ENCODE measurements around the gene CCT5.
"Not testable (repeated sequence)": the region's sequence is repeated elsewhere in the genome, so short reads cannot be mapped to it uniquely, and the experiment has no call there.

CCT5 gene

GRCh38 chr5:10301266-10301665 lies 51.2 kb downstream of the CCT5 start:
- no peaks in the 10 kb centered on the region for H3K4me1 Mint-ChIP-seq
- no peak for ATAC-seq
- no peak for DNase-seq
- H3K27me3 Mint-ChIP-seq = peaks cover 26% of the 10 kb centered on the region
- no peaks in the 10 kb centered on the region for H3K9me3 Mint-ChIP-seq
- H3K4me3 Mint-ChIP-seq = no peak overlapping the region
- no peak overlapping the region for H3K27ac Mint-ChIP-seq

DNA sequence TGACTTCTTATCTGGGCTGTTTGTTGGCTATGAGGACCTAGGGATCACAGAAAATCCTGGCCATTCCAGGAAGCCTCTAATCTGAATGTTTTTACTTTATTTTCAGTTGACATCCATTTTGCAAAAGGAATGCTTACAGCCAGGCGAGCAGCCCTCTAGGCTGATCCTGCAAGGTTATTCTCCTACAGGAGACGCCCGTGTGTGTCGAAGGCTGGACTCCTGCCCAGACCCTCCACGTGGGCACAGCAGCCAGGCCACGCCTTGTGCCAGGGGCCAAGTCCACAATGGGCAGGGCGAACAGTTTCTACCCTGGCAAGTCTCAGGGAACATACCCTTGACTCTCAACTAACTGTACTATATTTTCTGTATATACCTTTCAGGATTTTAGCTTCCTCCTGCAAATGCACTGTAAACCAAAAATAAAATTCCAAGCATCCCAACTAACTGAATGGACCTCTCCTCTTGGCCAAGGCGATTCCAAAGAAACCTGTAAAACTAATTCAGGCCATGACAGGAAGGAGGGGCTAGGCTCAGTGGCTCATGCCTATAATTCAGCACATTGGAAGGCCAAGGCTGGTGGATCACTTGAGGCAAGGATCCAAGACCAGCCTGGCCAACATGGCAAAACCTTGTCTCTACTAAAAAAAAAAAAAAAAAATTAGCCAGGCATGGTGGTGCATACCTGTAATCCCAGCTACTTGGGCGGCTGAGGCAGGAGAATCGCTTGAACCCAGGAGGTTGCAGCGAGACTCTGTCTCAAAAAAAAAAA lies 51.9 kb downstream of the CCT5 start:
- Mint-ChIP-seq H3K4me1 (peaks cover under 1% of the 10 kb centered on the region), H3K27ac (no peak overlapping the region)
- no peak for ATAC-seq

GRCh38 chr5:10303201-10303600 lies 53.1 kb downstream of the CCT5 start:
- Mint-ChIP-seq H3K4me3 (no peak overlapping the region), H3K27ac (no peak overlapping the region), H3K27me3 (peaks cover 32% of the 10 kb centered on the region), H3K4me1 (peaks cover 7% of the 10 kb centered on the region), H3K9me3 (no peaks in the 10 kb centered on the region)
- ATAC-seq (no peak), DNase-seq (no peak)

More for the DNA sequence above, 51.9 kb downstream of the CCT5 start:
- Mint-ChIP-seq H3K27me3 (peaks cover 26% of the 10 kb centered on the region), H3K9me3 (no peaks in the 10 kb centered on the region), H3K4me3 (no peak overlapping the region)
- DNase-seq = no peak

- peaks cover 7% of the 10 kb centered on the region for H3K4me1 Mint-ChIP-seq
- no peak for ATAC-seq
- no peak overlapping the region for H3K4me3 Mint-ChIP-seq
- no peaks in the 10 kb centered on the region for H3K9me3 Mint-ChIP-seq
- no peak for DNase-seq
- H3K27ac Mint-ChIP-seq = no peak overlapping the region
- peaks cover 36% of the 10 kb centered on the region for H3K27me3 Mint-ChIP-seq
Measured at GRCh38 chr5:10303699-10304170, 53.7 kb downstream of the CCT5 start.

- Mint-ChIP-seq H3K27me3 (peaks cover 44% of the 10 kb centered on the region), H3K9me3 (no peaks in the 10 kb centered on the region), H3K4me1 (peaks cover 7% of the 10 kb centered on the region), H3K27ac (no peak overlapping the region), H3K4me3 (no peak overlapping the region)
- DNase-seq = no peak
- ATAC-seq = no peak
Measured at GRCh38 chr5:10304932-10305331, 54.9 kb downstream of the CCT5 start.

- Mint-ChIP-seq H3K27me3 (peaks cover 44% of the 10 kb centered on the region), H3K9me3 (no peaks in the 10 kb centered on the region), H3K27ac (no peak overlapping the region), H3K4me3 (no peak overlapping the region), H3K4me1 (peaks cover 12% of the 10 kb centered on the region)
- DNase-seq = no peak
- no peak for ATAC-seq
Measured at GRCh38 chr5:10306114-10306513, 56.0 kb downstream of the CCT5 start.

- no peak for ATAC-seq
- Mint-ChIP-seq H3K27me3 (peaks cover 44% of the 10 kb centered on the region), H3K9me3 (no peaks in the 10 kb centered on the region), H3K4me1 (peaks cover 12% of the 10 kb centered on the region), H3K4me3 (peak overlapping the region; percentile 86 to 92), H3K27ac (peak overlapping the region in 1 of 2 donors; percentile 16)
- DNase-seq = no peak
Measured at GRCh38 chr5:10306806-10307205, 56.7 kb downstream of the CCT5 start.

GRCh38 chr5:10307206-10308148 lies 57.4 kb downstream of the CCT5 start, which contains the start of gene CMBL:
TSS of gene CMBL (minus strand) at chr5:10307902. CDS start at chr5:10290762, 17,140 bp downstream.
- H3K9me3 Mint-ChIP-seq = no peaks in the 10 kb centered on the region
- ATAC-seq = peak; percentile 86
- H3K27me3 Mint-ChIP-seq = peaks cover 44% of the 10 kb centered on the region
- peak in 1 of 2 donors; percentile 26 for DNase-seq
- peak within 1 kb of the TSS; percentile 86 to 92 for H3K4me3 Mint-ChIP-seq
- H3K27ac Mint-ChIP-seq = peak within 1 kb of the TSS in 1 of 2 donors; percentile 84
- H3K4me1 Mint-ChIP-seq = peaks cover 12% of the 10 kb centered on the region

DNA sequence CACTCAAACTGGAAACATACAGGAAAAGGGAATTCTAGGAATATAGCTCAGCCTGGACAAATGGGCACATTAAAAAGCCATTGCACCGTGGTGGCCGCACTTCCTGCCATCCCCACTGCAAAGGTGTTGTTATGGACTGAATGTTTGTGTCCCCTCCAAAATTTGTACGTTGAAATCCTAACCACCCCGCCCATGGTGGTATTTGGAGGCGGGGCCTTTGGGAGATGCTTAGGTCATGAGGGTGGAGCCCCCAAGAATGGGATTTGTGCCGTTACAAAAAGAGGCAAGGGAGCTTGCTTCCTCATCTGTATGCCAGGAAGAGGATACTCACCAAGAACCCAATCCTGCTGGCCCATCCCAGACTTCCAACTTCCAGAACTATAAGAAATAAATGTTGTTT lies 58.8 kb downstream of the CCT5 start:
- Mint-ChIP-seq H3K9me3 (no peaks in the 10 kb centered on the region), H3K4me1 (peaks cover 12% of the 10 kb centered on the region), H3K4me3 (peak overlapping the region in 1 of 2 donors; percentile 18), H3K27me3 (peaks cover 51% of the 10 kb centered on the region), H3K27ac (no peak overlapping the region)
- ATAC-seq = no peak
- no peak for DNase-seq

GRCh38 chr5:10310066-10310779 lies 60.1 kb downstream of the CCT5 start:
- no peak overlapping the region for H3K27ac Mint-ChIP-seq
- H3K27me3 Mint-ChIP-seq = peaks cover 47% of the 10 kb centered on the region
- no peak for ATAC-seq
- no peak overlapping the region for H3K4me3 Mint-ChIP-seq
- H3K9me3 Mint-ChIP-seq = no peaks in the 10 kb centered on the region
- peaks cover 12% of the 10 kb centered on the region for H3K4me1 Mint-ChIP-seq
- DNase-seq = no peak

DNA sequence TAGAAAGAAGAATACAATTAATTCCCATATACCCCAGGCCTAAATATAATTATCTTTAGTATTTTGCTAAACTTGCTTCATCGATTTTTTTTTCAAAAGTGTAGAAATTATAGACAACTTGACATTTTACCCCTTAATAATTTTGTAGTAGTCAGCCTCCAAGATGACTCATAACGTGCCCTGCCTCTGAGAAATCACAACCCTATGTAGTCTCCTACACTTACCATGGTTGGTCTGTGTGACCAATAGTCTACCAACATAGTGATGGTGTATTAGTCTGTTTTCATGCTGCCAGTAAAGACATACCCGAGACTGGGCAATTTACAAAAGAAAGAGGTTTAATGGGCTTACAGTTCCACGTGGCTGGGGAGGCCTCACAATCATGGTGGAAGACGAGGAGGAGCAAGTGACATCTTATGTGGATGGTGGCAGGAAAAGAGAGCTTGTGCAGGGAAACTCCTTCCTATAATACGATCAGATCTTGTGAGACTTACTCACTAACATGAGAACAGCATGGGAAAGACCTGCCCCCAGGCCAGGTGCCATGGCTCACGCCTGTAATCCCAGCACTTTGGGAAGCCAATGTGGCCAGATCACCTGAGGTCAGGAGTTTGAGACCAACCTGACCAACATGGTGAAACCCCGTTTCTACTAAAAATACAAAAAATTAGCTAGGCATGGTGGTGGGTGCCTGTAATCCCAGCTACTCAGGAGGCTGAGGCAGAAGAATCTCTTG lies 60.9 kb downstream of the CCT5 start:
- ATAC-seq = peak; percentile 80
- H3K4me1 Mint-ChIP-seq = peaks cover 12% of the 10 kb centered on the region
- H3K27ac Mint-ChIP-seq, H3K4me3 Mint-ChIP-seq, DNase-seq, H3K9me3 Mint-ChIP-seq: not testable (repeated sequence)
- peaks cover 39% of the 10 kb centered on the region for H3K27me3 Mint-ChIP-seq

- peaks cover 12% of the 10 kb centered on the region for H3K4me1 Mint-ChIP-seq
- no peak overlapping the region for H3K4me3 Mint-ChIP-seq
- peaks cover 31% of the 10 kb centered on the region for H3K27me3 Mint-ChIP-seq
- ATAC-seq = no peak
- no peak overlapping the region for H3K27ac Mint-ChIP-seq
- DNase-seq = no peak
- H3K9me3 Mint-ChIP-seq = no peaks in the 10 kb centered on the region
Measured at GRCh38 chr5:10311595-10312425, 61.7 kb downstream of the CCT5 start.

DNA sequence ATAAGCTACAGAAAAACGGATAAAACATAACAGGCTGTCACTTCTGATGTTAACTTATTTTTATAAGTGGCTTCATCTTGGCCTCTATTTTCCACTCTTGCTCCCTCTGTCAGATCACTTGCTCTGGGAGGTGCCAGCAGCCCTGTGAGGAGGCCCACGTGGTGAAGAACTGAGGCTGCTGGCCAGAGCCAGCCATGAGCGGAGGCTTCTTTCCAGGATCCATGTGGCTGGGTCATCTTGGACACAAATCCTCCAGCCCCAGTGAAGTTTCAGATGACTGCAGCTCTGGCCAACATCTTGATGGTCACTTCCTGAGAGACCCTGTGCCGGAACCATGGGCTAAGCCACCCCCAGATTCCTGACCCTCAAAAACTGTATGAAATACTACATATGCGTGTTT lies 65.1 kb downstream of the CCT5 start:
- Mint-ChIP-seq H3K9me3 (no peaks in the 10 kb centered on the region), H3K27ac (no peak overlapping the region), H3K4me1 (peaks cover 5% of the 10 kb centered on the region), H3K4me3 (no peak overlapping the region), H3K27me3 (peaks cover 7% of the 10 kb centered on the region)
- no peak for DNase-seq
- ATAC-seq = no peak

Data from stimulated activated naive CD8-positive, alpha-beta T cell treated with anti-CD3 and anti-CD28 coated beads, Interleukin-15, amount 100 ng/mL, for 72 hours (primary cell).